PC-3 (cell line): Measurements from ENCODE around the gene KIF7. TPM values are rescaled to one million over a fixed set of nuclear protein-coding genes. Genes with fewer than 3 reads are reported as not detected.

Experiments used
- ATAC-seq: fragments of 200-7000 bp; cut with Tn5 transposase; 2 replicates; pipeline ENCODE4 v1.9.1; 2020; ENCODE audit warnings: mild to moderate bottlenecking, moderate library complexity
- BruUV-seq: library from RNA; stranded (reverse); fragments of 400-500 nt; replicated peaks from 2 replicates; lab custom pipeline; 2021; lab: Mats Ljungman, UMichigan
- CTCF ChIA-PET: fragments of 300-600 bp; sonication (Branson Sonifier 250); formaldehyde crosslinking; loops from one replicate; lab custom pipeline; 2022; ENCODE audit warnings: antibody characterized with exemption; lab: Charles Lee
- POLR2A ChIA-PET: fragments of 300-600 bp; sonication (Branson Sonifier 250); formaldehyde crosslinking; loops from one replicate; lab custom pipeline; 2022; ENCODE audit warnings: antibody characterized with exemption; ENCODE audit not compliant: unreplicated experiment; lab: Charles Lee
- DNase-seq: peaks from one replicate; pipeline ENCODE4 v3.0.0-alpha.2; 2015
- H2AFZ ChIP-seq: fragments of 300-600 bp; sonication (generic); 2 replicates; pipeline ENCODE4 v1.6.0; 2016; ENCODE audit warnings: antibody characterized with exemption, low read length
- H3F3A ChIP-seq: fragments of 300-600 bp; sonication (generic); one replicate; pipeline ENCODE4 v1.6.0; 2017; ENCODE audit warnings: antibody characterized with exemption, low read length, control low read depth, mild to moderate bottlenecking; ENCODE audit not compliant: unreplicated experiment
- H3K27ac ChIP-seq: fragments of 300-600 bp; sonication (generic); 2 replicates; pipeline ENCODE4 v1.5.1; 2016; ENCODE audit warnings: mild to moderate bottlenecking, low read length
- H3K27me3 ChIP-seq: fragments of 300-600 bp; sonication (generic); 2 replicates; pipeline ENCODE4 v1.6.1; 2016; ENCODE audit warnings: low read length, mixed read lengths
- H3K36me3 ChIP-seq: fragments of 300-600 bp; sonication (generic); 2 replicates; pipeline ENCODE4 v1.6.1; 2016; ENCODE audit warnings: low read depth, mixed run types, low read length, mixed read lengths
- H3K4me1 ChIP-seq: fragments of 300-600 bp; sonication (generic); 2 replicates; pipeline ENCODE4 v1.5.1; 2016; ENCODE audit warnings: low read length; ENCODE audit not compliant: insufficient read depth
- H3K4me2 ChIP-seq: fragments of 300-600 bp; sonication (generic); 2 replicates; pipeline ENCODE4 v1.6.0; 2016; ENCODE audit warnings: low read length
- H3K4me3 ChIP-seq: fragments of 300-600 bp; sonication (generic); 2 replicates; pipeline ENCODE4 v1.5.1; 2016; ENCODE audit warnings: mild to moderate bottlenecking, low read length, mixed read lengths
- H3K79me2 ChIP-seq: fragments of 300-600 bp; sonication (generic); 2 replicates; pipeline ENCODE4 v1.6.1; 2017; ENCODE audit warnings: low read length, mixed read lengths
- H3K9ac ChIP-seq: fragments of 300-600 bp; sonication (generic); 2 replicates; pipeline ENCODE4 v1.6.0; 2016; ENCODE audit warnings: mild to moderate bottlenecking, low read length
- H3K9me2 ChIP-seq: fragments of 300-600 bp; sonication (generic); replicated peaks from 2 replicates; pipeline ENCODE4 v1.6.1; 2016; ENCODE audit warnings: mixed run types, low read length, mixed read lengths
- H3K9me3 ChIP-seq: fragments of 300-600 bp; sonication (generic); 2 replicates; pipeline ENCODE4 v1.6.1; 2016; ENCODE audit warnings: low read length, mixed read lengths
- H4K20me1 ChIP-seq: fragments of 300-600 bp; sonication (generic); 2 replicates; pipeline ENCODE4 v1.6.1; 2016; ENCODE audit warnings: low read length, mixed read lengths
- EZH2 ChIP-seq: fragments of 300-600 bp; sonication (generic); IDR thresholded peaks from one replicate; pipeline ENCODE4 v1.6.1; 2017; ENCODE audit warnings: antibody characterized with exemption, mild to moderate bottlenecking, low read length; ENCODE audit not compliant: unreplicated experiment
- EZH2phosphoT487 ChIP-seq: fragments of 300-600 bp; sonication (generic); IDR thresholded peaks from 2 replicates; pipeline ENCODE4 v1.6.1; 2018; ENCODE audit warnings: mild to moderate bottlenecking, antibody characterized with exemption, low read length, borderline replicate concordance
- intact Hi-C: fragments of 100-400 bp; cut with micrococcal nuclease; formaldehyde crosslinking; loops from 2 replicates; pipeline ENCODE4 v1.9.0; 2023
- total RNA-seq: library from RNA; depleted of rRNA; stranded (reverse); fragments of >200 nt; gene quantifications from 2 replicates; pipeline ENCODE4 v1.2.3, GENCODE V29; 2014
- TF ChIP-seq, protein P1 (sequence below): fragments of 300-600 bp; sonication (generic); conservative IDR thresholded peaks from 2 replicates; pipeline ENCODE4 v1.5.1; 2017; ENCODE audit warnings: antibody characterized with exemption, low read depth, mild to moderate bottlenecking, low read length

Gene KIF7
- total RNA-seq, 1 experiment from 2014 or later: 18.8 TPM

DNA sequence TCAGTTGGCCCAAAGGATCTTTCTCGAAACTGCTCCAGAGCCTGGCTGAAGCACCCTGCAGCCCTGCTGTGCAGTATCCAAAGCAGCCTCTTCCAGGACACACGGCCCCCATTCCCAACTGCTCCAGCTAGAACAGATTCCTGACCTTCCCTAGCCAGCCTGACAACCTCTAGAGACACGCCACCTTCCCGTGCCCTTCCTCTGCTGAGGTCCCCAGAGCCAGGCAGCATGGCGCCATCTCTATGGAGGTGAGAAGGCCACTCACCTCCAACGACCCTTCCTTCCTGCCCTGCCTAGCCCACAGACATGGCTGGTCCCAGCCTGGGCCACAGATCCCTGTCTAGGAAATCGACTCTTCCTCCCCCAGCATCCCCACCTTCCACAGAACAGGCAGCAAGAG is 3.1 kb downstream of the KIF7 start:
- ChIA-PET POLR2A (no interaction called here), CTCF (no interaction called here)
- no peaks in the 10 kb centered on the region for H4K20me1 ChIP-seq
- no peaks in the 10 kb centered on the region for H3K27me3 ChIP-seq
- ATAC-seq (no peak), DNase-seq (no peak)
- H3K27ac ChIP-seq: no peak overlapping the region
- intact Hi-C loops: no loop called here
- no peak overlapping the region for H3K4me3 ChIP-seq
- H3K4me1 ChIP-seq: peaks cover 20% of the 10 kb centered on the region; the same call in 1 of the 2 replicates
- H3F3A ChIP-seq: no peaks in the 10 kb centered on the region
- no peak overlapping the region for H3K4me2 ChIP-seq
- H3K9ac ChIP-seq: no peak overlapping the region
- BruUV-seq: no TSS peak
- peaks cover 39% of the 10 kb centered on the region for H3K79me2 ChIP-seq
- H2AFZ ChIP-seq: no peak overlapping the region
- no peaks in the 10 kb centered on the region for H3K9me2 ChIP-seq
- no peaks in the 10 kb centered on the region for H3K9me3 ChIP-seq
- peaks cover 5% of the 10 kb centered on the region; the same call in 1 of the 2 replicates for H3K36me3 ChIP-seq
- TF ChIP-seq EZH2 (no peak), EZH2phosphoT487 (no peak)
- TF ChIP-seq, protein P1, sequence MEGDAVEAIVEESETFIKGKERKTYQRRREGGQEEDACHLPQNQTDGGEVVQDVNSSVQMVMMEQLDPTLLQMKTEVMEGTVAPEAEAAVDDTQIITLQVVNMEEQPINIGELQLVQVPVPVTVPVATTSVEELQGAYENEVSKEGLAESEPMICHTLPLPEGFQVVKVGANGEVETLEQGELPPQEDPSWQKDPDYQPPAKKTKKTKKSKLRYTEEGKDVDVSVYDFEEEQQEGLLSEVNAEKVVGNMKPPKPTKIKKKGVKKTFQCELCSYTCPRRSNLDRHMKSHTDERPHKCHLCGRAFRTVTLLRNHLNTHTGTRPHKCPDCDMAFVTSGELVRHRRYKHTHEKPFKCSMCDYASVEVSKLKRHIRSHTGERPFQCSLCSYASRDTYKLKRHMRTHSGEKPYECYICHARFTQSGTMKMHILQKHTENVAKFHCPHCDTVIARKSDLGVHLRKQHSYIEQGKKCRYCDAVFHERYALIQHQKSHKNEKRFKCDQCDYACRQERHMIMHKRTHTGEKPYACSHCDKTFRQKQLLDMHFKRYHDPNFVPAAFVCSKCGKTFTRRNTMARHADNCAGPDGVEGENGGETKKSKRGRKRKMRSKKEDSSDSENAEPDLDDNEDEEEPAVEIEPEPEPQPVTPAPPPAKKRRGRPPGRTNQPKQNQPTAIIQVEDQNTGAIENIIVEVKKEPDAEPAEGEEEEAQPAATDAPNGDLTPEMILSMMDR: no peak

DNA sequence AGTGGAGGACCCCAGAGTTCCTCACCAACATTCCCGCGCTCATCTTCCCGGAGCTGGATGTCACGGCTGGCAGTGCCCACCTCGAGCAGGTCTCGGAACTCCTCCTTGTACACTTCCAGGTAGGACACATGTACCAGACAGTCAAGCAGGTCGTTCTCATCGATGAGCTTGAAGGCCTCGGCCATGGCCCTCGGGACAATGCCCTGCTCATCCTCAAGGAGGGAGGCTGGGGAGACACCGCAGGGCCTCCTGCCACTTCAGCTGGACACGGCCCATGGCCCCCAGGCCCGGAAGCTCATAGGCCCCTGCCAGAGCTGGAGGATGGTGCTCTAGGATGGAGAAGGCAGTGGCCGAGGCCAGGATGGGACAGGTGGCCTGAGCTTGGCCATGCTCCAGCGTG is 5.6 kb downstream of the KIF7 start:
- no peaks in the 10 kb centered on the region for H3K27me3 ChIP-seq
- no TSS peak for BruUV-seq
- H3F3A ChIP-seq: no peaks in the 10 kb centered on the region
- TF ChIP-seq, protein P1: no peak
- TF ChIP-seq EZH2 (no peak), EZH2phosphoT487 (no peak)
- ChIA-PET POLR2A (no interaction called here), CTCF (no interaction called here)
- H3K79me2 ChIP-seq: peaks cover 36% of the 10 kb centered on the region
- no peak overlapping the region for H2AFZ ChIP-seq
- ATAC-seq: no peak
- H3K4me2 ChIP-seq: no peak overlapping the region
- no peak for DNase-seq
- H3K9me3 ChIP-seq: no peaks in the 10 kb centered on the region
- no peaks in the 10 kb centered on the region for H3K9me2 ChIP-seq
- H3K36me3 ChIP-seq: peaks cover 25% of the 10 kb centered on the region
- peaks cover 10% of the 10 kb centered on the region; the same call in 1 of the 2 replicates for H3K4me1 ChIP-seq
- no peaks in the 10 kb centered on the region for H4K20me1 ChIP-seq
- H3K9ac ChIP-seq: no peak overlapping the region
- intact Hi-C loops: no loop called here
- H3K27ac ChIP-seq: no peak overlapping the region
- no peak overlapping the region for H3K4me3 ChIP-seq

DNA sequence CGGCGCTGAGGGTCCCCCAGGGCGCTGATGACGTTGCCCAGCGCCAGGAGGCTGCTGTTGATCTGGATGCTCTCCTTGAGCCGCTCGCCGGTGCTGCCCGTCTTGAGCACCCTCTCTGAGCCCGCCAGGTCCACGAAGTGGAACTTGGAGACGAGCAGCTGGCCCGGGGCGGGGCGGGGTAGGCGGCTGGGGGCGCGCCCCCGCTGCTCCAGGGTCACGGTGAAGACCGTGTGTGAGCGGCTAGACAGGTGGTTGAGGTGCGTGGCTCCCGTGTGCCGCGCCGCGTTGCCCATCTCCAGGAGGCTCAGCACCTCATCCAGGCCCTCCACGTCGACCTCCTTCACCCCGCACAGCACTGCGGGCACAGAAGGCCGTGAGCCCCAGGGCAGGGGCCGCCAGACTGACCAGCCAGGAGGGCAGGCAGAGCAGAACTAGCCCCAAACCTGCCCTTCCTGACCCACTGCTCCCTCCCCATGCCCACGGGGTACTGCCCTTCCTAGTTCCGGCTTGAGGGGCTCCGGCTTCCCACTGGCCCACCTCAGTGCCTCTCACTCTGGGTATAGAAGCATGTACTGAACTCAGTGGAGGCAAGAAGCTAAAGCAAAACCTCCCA is 6.1 kb downstream of the KIF7 start:
- Histone ChIP-seq H3K79me2 (peaks cover 30% of the 10 kb centered on the region), H3K4me2 (no peak overlapping the region), H3K27ac (no peak overlapping the region), H3F3A (no peaks in the 10 kb centered on the region), H4K20me1 (no peaks in the 10 kb centered on the region), H3K4me1 (peaks cover 6% of the 10 kb centered on the region; the same call in 1 of the 2 replicates), H2AFZ (no peak overlapping the region), H3K9me3 (no peaks in the 10 kb centered on the region), H3K36me3 (peaks cover 27% of the 10 kb centered on the region), H3K4me3 (no peak overlapping the region), H3K9me2 (no peaks in the 10 kb centered on the region), H3K9ac (no peak overlapping the region), H3K27me3 (no peaks in the 10 kb centered on the region)
- ChIA-PET CTCF (no interaction called here), POLR2A (no interaction called here)
- DNase-seq: no peak
- no TSS peak for BruUV-seq
- TF ChIP-seq EZH2 (no peak), EZH2phosphoT487 (no peak)
- TF ChIP-seq, protein P1: no peak
- no peak for ATAC-seq
- intact Hi-C loops: no loop called here
